Medulla oblongata (tissue), 1 donor: ENCODE measurements around the gene DCD.

Source experiments
- DNase-seq: peaks from one replicate; pipeline ENCODE4 v3.0.0-alpha.2; 2015; ENCODE audit errors: extremely low spot score

The DCD gene

DNA sequence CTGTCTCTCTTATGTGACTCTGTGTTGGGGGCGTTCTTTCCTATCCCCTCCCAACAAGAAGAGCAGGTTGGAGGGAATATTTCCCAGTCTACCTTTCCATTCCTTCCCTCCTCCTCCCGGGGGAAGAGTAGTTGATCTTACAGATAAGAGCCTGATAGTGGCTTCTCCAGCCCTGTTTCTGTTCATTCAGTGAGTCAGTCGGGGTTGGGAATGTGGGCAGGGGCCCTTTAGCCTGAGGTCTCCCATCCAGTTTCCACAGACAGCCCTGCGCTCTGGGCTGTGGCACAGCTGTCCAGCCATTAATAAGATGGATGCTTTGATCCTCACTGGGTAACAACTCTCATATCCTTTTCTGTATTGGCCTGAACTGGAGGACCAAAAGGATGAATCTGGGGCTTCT, 41.6 kb downstream of the DCD start:
- no peak for DNase-seq

DNA sequence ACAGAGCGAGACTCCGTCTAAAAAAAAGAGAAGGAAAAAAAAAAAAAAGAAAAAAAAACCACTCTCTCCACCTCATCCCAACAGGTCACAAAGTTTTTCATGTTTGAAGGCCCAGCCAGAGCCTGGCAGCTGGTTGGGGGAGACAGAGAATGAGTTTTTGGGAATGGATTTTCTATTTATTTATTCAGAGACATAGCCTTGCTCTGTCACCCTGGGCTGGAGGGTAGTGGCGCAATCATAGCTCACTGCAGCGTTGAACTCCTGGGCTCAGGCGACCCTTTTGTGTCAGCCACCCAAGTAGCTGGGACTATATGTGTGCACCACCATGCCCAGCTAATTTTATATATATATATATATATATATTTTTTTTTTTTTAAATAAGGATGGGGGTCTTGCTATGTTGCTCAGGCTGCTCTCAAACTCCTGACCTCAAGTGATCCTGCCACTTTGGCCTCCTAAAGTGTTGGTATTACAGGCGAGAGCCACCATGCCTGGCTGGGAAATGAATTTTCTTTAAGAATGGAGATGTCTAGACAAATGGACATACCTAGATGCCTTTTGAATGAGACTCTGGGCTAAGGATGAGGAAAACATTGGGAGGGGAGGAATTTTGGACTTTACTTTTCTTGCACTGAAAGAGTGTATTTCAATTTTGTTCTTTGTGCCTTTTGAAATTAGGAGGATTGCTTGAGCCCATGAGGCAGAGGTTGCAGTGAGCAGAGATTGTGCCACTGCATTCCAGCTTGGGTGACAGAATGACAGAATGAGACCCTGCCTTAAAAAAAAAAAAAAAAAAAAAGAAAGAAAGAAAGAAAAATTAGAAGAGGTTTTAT, 42.8 kb downstream of the DCD start:
- no peak for DNase-seq

GRCh38 chr12:54604436-54604835, 43.7 kb downstream of the DCD start:
- DNase-seq: no peak

DNA sequence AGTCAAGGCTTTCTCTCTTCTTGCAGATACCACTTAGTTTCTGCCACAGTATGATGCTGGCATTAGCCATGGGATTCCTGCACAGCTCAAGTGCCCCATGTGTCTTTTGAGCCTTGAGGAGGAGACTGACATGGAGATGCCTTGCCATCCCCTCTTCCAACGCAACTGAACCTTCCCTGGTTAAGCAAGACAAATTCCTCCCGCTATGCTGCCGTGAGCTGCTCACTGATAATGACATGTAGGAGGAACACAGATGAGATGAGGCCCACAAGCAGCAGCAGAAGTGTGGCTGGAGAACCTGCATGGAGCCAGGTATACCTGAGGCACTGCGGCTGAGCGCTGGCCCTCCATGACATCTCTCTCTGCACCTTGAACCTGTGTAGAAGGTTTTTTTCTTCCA, 44.3 kb downstream of the DCD start:
- DNase-seq: no peak

- peak; percentile 84 for DNase-seq
These were observed 44.9 kb downstream of the DCD start for GRCh38 chr12:54603173-54603814.

DNA sequence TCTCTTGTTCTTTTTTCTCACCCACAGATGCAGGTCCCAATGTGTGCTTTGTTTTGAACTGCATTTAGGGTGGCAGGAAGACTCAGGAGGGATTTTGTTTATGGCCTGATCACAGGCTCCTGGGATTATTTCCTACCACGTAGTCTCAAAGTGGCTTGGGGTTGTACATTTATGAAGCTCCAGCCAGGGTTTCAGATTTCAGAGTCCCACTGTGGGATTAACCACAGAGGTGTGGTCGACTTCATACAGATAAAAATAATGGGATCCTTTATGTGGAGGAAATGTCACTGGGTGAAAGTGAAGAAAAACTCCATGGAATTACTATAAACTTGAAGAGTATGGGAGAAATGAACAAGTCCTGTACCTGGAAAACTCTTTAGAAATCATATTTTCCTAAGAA, 45.5 kb downstream of the DCD start:
- no peak for DNase-seq

DNA sequence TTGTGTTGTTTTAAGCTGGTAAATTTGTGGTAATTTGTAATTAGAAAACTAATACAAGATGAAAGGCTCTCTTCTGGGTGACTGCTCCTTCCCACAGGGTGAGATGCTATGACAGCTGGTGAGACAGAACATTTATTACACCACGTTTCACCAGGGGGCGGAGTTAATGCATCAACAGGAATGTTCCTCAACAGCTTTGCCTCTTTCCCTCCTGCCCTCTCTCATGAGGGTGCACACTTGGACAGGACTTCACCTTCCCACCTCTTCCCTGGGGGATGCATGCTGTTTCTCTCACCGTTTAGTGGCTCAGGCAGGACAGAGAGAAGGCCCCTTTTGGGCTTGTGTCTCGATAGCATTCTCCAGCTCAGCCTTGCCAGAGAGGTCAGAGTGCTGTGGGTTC, 46.3 kb downstream of the DCD start:
- no peak for DNase-seq

- no peak for DNase-seq
These were observed 49.2 kb downstream of the DCD start for GRCh38 chr12:54598970-54599369.

DNA sequence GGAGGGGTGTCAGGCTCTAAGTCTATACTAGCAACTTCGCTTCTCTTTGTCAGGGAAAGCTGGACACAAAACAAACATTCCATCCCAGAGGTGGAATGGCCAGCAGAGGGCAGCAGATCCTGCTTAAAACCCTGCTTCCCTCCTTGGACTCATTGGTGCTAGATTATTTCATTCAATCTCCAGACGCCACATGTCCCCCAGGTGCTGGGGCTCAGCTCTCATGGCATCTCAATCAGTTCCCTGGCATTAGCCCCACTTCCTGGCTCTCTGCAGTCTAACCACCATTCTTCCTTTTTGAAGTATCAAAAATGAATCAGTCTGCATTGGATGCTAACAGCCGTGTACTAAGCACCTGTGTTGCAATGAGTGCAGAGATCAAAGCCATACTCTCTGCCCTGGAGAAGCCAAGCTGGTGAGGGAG, 51.6 kb downstream of the DCD start:
- peak; percentile 82 for DNase-seq

DNA sequence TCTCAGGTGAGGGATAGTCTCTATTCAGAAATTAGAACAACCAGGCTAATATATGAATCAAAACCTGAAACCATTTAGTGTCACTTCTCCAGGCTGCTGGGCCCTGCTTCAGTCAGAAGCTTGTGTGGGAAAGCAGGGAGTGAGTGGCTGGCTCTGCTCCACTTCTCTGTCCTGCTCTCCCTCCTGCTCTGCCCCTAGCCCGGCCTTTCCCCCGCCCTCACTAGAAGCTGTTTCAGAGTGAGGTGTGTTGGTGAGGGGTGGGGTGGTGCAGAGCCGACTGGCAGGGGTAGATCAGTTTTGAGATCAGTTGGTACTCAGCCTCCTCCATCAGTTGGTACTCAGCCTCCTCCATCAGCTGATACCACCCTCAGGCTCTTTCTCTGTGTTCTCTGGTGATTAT, 52.7 kb downstream of the DCD start:
- DNase-seq: no peak
